GM21529 (cell line): ENCODE data around the gene RABGAP1L.
A peak's percentile ranks its signal among the peaks of the same experiment; 100 is the strongest.

Source experiments
- ATAC-seq: cut with Tn5 transposase; IDR thresholded peaks from one replicate; pipeline ENCODE4 v1.9.1; 2021; ENCODE audit not compliant: unreplicated experiment

RABGAP1L gene

DNA sequence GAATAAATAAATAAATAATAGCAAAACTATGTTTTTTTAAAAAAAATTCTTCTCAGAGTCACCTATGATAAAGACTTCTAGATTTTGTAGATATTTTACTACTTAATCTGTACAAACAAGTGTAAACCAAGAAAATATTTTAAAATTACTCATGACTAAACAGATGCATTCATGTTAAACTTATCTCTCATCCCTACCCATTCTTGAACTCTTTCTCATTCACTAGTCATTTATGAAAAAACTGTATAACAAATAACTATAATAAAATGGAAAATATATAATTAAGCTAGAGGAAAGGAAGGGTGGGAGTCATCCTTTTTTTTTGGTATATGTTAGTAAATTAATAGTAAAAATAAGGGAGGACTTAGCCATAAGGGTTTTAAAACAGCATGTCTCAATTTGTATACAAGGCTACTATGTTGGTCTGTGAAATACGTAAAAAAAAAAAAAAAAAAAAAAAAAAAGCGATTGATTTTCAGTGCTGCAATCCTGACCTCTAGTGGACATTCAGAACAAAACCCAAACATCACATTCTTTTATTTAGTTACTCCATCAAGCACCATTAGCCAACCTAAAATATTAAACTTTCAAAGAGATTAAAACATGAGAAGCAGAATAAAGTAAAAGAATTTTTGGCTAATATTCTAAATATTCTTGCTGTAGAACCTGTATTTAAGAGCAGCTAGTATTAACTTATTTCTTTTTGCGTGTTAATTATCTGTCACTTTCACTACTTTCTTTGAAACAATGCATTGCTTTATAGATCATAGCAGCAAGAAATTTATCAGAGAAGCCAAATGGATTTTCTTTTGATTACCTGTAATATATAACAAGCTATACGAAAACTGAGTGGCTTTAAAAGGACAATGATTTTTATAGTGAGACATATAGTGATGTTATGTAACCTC, 584.6 kb downstream of the RABGAP1L start:
- ATAC-seq, result no peak

DNA sequence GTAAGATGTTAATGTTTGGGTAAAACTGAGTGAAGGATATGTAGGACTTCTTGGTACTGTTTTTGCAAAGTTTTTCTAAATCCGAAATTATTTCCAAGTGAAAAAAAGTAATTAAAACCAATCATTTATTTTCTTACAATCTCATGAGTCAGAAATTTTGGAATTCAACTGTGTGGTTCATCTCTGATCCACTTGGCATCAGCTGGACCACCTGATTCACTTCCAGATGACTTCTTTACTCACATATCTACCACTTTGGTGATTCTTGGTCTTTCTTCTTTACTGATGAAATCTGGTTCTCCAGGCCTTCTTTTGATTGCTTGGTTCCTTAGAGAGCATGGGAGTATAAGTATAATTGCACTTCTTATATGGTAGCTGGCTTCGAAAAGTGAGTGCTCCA, 585.6 kb downstream of the RABGAP1L start:
- ATAC-seq, result no peak

- no peak for ATAC-seq
Measured at GRCh38 chr1:174746024-174746808, 586.9 kb downstream of the RABGAP1L start.

GRCh38 chr1:174747613-174748012, 588.3 kb downstream of the RABGAP1L start:
- ATAC-seq, result no peak

- no peak for ATAC-seq
Measured at GRCh38 chr1:174748586-174748985, 589.3 kb downstream of the RABGAP1L start.

DNA sequence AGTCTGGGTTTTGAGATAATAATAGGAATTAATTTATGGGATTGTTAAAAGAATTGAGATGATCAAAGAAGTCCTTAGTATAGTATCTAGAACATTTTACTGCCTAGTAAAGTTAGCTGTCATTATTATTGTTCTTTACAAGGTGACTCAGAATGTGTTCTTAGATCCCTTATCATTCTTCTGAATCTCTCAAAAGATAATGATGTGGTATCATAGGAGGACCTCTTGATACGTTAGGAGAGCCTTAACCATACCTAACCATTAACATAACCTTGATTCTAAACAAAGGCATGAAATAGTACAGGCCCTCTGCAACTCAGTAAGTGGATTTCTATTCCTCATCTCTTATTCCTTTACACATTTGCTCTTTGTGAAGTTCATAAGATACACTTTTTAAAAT, 593.8 kb downstream of the RABGAP1L start:
- no peak for ATAC-seq

DNA sequence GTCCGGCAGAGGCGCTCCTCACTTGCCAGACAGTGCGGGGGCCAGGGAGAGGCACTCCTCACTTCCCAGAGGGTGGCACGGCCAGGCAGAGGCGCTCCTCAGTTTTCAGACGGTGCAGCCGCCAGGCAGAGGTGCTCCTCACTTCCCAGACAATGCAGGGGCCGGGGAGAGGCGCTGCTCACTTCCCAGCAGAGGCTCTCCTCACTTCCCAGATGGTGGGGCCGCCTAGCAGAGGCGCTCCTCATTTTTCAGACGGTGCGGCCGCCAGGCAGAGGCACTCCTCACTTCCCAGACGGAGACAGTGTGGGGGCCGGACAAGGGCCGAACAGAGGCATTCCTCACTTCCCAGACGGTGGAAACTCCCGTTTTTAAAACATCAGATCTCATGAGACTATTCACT, 602.0 kb downstream of the RABGAP1L start:
- ATAC-seq, result no peak

DNA sequence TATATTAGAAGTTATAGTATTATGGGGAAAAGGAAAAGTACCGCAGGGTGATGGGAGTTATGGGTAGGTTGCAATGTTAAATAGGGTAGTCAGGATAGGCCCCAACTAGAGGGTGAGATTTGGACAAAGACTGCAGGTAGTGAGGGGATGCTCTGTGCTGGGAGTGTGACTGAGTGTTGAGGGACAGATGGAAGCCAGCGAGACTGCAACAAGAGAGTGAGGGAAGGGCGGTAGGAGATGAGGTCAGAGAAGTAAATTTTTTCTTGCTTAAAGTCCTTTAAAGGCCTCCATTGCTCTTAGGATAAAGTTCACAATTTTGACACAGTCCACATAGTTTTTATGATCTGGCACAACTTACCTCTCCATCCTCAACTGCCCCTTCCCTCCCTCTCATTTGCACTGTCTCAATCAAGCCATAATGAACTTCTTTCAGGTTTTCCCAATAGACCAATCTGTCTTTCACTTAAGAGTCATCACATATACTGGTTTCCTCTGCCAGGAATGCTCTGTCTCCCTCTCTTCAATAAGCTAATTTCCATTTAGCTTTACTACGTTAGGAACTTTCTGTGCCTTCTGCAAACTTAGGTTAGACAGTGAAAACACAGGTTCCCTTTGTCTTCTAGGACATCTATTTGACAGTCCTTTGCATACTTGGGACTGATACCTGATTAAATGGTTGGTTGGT, 602.7 kb downstream of the RABGAP1L start:
- no peak for ATAC-seq

GRCh38 chr1:174764191-174764590, 604.9 kb downstream of the RABGAP1L start:
- no peak for ATAC-seq

DNA sequence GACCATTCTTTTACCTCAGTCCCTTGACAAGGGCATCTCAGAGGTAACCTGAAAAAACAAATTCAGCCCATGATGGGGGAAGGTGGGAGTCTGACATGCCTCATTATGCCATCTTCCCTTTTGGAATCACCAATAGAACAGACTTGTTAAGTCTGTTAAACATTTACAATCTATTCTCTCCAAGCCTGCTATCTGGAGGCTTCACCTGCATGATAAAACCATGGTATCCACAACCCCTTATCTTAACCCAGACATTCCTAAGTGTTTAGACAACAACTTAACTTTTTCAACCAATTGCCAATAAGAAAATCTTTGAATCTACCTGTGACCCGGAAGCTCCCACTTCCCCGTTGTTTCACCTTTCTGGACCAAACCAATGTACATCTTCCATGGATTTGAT, 607.4 kb downstream of the RABGAP1L start:
- no peak for ATAC-seq

- no peak for ATAC-seq
Measured at GRCh38 chr1:174768516-174768915, 609.2 kb downstream of the RABGAP1L start.

- no peak for ATAC-seq
Measured at GRCh38 chr1:174768949-174769348, 609.6 kb downstream of the RABGAP1L start.

GRCh38 chr1:174769961-174770549, 610.7 kb downstream of the RABGAP1L start:
- no peak for ATAC-seq

DNA sequence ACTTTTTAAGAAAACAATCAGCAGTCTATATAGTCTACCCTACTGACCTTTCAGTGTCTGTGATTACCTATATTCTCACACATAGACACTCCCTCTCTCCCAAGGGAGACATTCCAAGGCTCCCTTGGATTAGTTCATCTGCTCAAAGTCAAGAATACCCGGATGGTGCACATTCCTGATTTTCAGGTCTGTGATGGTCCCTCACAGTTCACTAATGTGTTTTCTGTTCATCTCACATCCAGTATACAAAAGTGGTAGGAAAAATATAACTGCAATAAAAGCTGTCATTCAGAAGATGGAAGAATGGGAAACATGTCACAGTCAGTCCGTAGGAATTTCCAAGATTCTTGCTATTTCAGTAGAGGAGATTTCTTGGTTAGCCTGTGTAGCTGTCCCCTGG, 616.3 kb downstream of the RABGAP1L start:
- no peak for ATAC-seq

DNA sequence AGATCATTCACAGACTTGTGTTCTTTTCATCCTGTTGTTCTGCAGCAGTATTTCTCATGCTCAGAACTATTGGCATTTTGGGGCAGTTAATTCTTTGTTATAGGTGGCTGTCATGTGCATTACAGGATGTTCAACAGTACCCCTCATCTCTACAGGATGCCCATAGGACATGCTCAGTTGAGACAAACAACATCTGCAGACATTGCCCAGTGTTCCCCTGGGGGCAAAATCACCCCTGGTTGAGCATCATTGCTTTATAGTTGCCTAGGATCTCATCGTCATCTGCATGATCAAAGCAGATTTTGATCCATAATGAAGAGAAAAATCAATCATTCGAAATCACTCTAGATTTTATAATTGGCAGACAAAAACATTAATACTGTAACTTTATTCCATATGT, 617.9 kb downstream of the RABGAP1L start:
- no peak for ATAC-seq

DNA sequence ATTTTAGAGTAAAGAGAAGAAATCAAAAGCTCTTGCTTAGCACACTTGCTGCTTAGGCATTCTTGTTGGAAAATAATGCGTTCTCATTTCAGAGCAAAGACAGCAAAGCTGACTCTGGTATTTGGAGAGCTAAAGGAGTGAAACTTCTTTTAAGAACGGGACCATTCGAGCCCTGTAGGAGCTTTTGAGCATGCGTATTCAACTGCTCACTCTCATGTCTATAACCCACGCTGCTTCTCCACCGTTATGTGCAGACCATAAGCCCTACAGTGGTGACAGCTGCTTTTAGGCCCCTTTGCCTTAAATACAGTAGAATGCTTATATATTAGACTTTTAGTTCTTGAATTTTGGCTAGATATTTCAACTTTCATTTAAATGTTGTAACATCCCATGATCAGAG, 626.2 kb downstream of the RABGAP1L start:
- ATAC-seq, result no peak

DNA sequence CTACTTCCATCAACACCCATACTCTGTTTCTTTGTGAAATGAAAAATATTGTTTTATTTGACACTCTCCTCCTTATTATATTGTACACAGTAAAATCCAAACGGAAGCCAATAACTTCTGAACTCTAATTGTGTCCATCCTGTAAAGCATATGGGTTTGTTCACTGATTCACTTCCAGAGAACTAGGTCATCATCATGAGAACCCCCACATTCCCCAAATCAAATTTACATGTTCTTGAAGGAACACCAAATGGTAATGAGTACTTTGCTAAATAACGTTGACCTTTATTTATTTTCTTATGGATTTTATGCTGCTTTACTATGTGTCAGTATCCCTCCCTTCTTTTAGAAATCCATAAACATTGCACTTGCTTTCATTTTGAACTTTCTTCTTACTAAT, 627.0 kb downstream of the RABGAP1L start:
- ATAC-seq, result no peak

GRCh38 chr1:174786760-174787159, 627.4 kb downstream of the RABGAP1L start:
- ATAC-seq, result peak; percentile 69

GRCh38 chr1:174788981-174789380, 629.7 kb downstream of the RABGAP1L start:
- no peak for ATAC-seq

DNA sequence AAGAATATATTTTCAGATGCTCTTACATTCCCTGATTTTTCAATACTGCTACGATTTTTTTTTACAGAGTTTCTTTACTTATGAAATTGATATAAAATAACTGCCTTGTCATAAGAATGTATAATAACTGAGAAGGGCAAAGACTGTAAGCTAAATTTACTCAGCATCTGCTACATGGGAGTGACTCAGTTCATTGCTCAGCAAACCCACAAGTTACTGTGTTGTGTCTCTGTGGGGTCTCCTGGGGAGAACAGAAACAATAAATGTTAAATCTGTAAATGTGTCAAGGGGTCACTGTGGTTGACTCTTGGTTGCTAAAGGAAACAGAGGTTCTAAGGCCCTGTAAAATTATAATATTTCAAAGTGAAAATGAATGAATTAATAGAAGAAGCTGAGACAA, 630.1 kb downstream of the RABGAP1L start:
- peak; percentile 74 for ATAC-seq

DNA sequence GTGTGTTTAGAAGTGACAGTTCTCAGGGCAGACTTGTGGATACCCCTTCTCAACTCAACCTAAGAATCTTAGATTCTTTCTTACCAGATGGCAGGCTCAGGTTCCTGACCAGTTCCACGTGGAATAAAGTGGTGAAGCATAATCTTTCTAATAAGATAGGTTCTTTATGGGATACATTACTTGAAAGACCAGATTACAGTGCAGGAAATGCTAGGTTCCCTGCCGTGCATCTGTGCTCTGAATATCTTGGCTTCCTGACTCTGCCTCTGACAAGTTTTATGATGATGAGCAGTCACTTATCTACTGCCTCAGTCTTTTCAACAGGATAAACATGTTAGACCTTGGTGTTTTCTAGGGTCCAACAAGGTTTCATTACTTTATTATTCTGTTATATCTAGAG, 632.5 kb downstream of the RABGAP1L start:
- ATAC-seq, result no peak
